Measurements from ENCODE around the gene SETD5. TPM values are rescaled to one million over a fixed set of nuclear protein-coding genes. Genes with fewer than 3 reads are reported as not detected.

Gene SETD5
- total RNA-seq, 4 donors from 2014 or later = 57.9 to 198 (median 94.2) TPM

DNA sequence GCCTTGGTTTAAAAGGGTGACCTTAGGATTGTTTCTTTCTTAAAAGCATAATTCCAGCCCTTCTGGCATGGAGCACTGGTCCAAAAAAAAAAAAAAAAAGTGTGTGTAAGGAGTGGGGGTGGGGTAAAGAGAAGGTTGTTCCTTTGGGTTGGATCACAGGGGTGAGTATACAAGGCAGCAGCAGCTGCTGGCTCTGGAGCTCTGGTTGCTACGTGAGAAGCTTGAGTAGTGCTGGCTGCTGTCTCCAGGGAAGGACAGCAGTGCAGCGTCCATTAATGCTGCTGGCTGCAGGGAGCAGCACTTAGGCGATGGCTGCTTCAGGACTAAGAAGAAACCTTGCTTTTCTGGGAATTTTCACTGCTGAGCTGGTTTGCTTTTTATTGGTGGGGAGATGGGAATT is 2.3 kb downstream of the SETD5 start:
- no peak for TF ChIP-seq POLR2A (IDR thresholded peaks at IDR 0.05)
- TF ChIP-seq CTCF (IDR thresholded peaks at IDR 0.05) = peak in 1 of 4 experiments; percentile 5
- Histone ChIP-seq H3K4me1 (peaks cover 12 to 31% of the 10 kb centered on the region in 2 donors), H3K36me3 (no peaks in the 10 kb centered on the region), H3K27me3 (no peaks in the 10 kb centered on the region), H3K9me3 (no peaks in the 10 kb centered on the region), H3K4me3 (peak overlapping the region; percentile 89 to 96), H3K27ac (peak overlapping the region; percentile 97 to 99)
- intact Hi-C loops (cut with DNase I; ENCODE audit: low total_unique reads) = no loop called here
- peak; percentile 72 to 75 for DNase-seq

DNA sequence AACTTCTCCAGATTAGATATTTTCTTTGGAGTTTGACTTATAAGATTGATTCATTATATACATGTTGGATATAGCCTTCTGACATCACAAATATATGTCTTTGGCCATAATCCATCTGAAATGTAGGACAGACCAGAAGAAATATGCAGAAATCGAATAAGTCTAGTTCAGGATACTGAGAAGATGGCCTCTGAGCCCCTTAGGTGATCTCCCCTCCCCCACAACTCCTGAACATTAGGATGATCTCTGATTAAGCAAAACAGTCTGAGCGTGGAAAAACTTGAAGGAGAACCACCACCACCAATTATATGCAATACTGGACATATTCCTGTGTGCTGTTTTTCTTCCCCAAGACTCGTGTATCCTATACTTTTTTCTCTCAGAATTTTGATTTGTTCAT is 3.2 kb downstream of the SETD5 start:
- Histone ChIP-seq H3K36me3 (no peaks in the 10 kb centered on the region), H3K4me3 (no peak overlapping the region), H3K4me1 (peaks cover 14 to 24% of the 10 kb centered on the region in 2 donors), H3K27me3 (no peaks in the 10 kb centered on the region), H3K9me3 (no peaks in the 10 kb centered on the region), H3K27ac (peak overlapping the region; percentile 97 to 99)
- TF ChIP-seq POLR2A (IDR thresholded peaks at IDR 0.05) (no peak), CTCF (IDR thresholded peaks at IDR 0.05) (no peak)
- intact Hi-C loops (cut with DNase I; ENCODE audit: low total_unique reads) = no loop called here
- no peak for DNase-seq

DNA sequence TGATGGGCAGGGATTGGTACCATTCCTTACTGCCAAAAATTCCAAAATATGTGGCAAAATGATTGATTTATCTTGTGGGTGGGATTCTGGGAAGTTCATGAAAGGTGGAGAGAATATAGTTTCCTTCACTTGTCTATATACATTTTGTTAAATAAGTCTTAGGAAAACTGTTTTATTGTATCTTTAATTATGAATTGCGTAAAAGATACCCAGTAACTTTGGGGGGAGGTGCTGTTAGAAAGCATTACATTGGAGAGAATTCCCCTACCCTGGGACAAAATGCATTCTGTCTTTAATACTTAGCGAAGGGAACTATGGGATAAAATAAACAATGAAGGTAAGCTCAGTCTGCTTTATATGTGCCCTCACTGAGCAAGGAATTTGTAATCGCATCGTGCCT is 4.6 kb downstream of the SETD5 start:
- Histone ChIP-seq H3K4me1 (peaks cover 14 to 23% of the 10 kb centered on the region in 2 donors), H3K27ac (peak overlapping the region in 1 of 2 donors; percentile 26), H3K36me3 (no peaks in the 10 kb centered on the region), H3K9me3 (no peaks in the 10 kb centered on the region), H3K27me3 (no peaks in the 10 kb centered on the region), H3K4me3 (no peak overlapping the region)
- intact Hi-C loops (cut with DNase I; ENCODE audit: low total_unique reads) = no loop called here
- TF ChIP-seq CTCF (IDR thresholded peaks at IDR 0.05) (no peak), POLR2A (IDR thresholded peaks at IDR 0.05) (no peak)
- DNase-seq = no peak

GRCh38 chr3:9402410-9403228 is 5.2 kb downstream of the SETD5 start:
- Histone ChIP-seq H3K27me3 (no peaks in the 10 kb centered on the region), H3K4me3 (peak overlapping the region in 1 of 2 donors; percentile 0), H3K9me3 (no peaks in the 10 kb centered on the region), H3K36me3 (no peaks in the 10 kb centered on the region), H3K4me1 (peaks cover 14 to 26% of the 10 kb centered on the region in 2 donors), H3K27ac (peak overlapping the region; percentile 7 to 26)
- TF ChIP-seq CTCF (IDR thresholded peaks at IDR 0.05) (no peak), POLR2A (IDR thresholded peaks at IDR 0.05) (no peak)
- DNase-seq = no peak
- intact Hi-C loops (cut with DNase I; ENCODE audit: low total_unique reads) = no loop called here

DNA sequence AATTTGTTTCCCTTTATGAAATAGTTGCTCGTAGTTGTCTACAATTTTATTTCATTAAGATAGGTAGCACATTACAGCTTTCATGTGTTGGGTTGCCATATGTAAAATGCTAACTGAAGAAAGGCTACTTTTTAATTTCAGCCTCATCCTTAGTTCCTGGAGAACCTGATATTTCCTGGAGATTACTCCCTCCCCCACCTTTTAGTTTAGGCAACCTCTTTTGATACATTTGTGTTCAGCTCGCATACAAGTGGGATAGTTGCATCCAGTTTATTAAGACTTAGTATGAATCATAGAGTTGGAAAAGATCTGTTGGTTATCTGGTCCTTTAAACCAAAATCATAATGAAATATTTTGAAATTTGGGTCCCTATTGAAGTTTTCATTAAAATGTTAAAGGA is 6.0 kb downstream of the SETD5 start:
- H3K4me3 ChIP-seq = no peak overlapping the region
- no peaks in the 10 kb centered on the region for H3K36me3 ChIP-seq
- intact Hi-C loops (cut with DNase I; ENCODE audit: low total_unique reads) = no loop called here
- TF ChIP-seq CTCF (IDR thresholded peaks at IDR 0.05) = no peak
- TF ChIP-seq POLR2A (IDR thresholded peaks at IDR 0.05) = no peak
- no peaks in the 10 kb centered on the region for H3K27me3 ChIP-seq
- H3K9me3 ChIP-seq = no peaks in the 10 kb centered on the region
- no peak for DNase-seq
- peaks cover 22 to 27% of the 10 kb centered on the region in 2 donors for H3K4me1 ChIP-seq
- peak overlapping the region in 1 of 2 donors; percentile 11 for H3K27ac ChIP-seq

All from uterus (tissue), 4 donors.